H1 (cell line): ENCODE results near the gene STX4. TPM values are rescaled to one million over a fixed set of nuclear protein-coding genes. Genes with fewer than 3 reads are reported as not detected.

Experiments
- CTCF ChIA-PET: fragments of 300-600 bp; sonication (Branson Sonifier 250); formaldehyde crosslinking; loops from one replicate; lab custom pipeline; 2021; ENCODE audit not compliant: partially characterized antibody; lab: Charles Lee
- POLR2A ChIA-PET: fragments of 300-600 bp; sonication (Branson Sonifier 250); formaldehyde crosslinking; loops from one replicate; lab custom pipeline; 2021; ENCODE audit warnings: inconsistent platforms; ENCODE audit not compliant: partially characterized antibody; lab: Charles Lee
- DNase-seq, 2 experiments: peaks; one replicate each; pipeline versions ENCODE4 v3.0.0 to v3.0.0-alpha.2; 2010 to 2022; ENCODE audit warnings: low spot score in 2 of 2, low read depth in 1 of 2, mixed read lengths in 1 of 2
- FAIRE-seq: peaks from 2 replicates; lab custom pipeline; 2011; peaks lifted over from hg19 to GRCh38; lab: Jason Lieb, UNC
- H2AFZ ChIP-seq: 2 replicates; pipeline ENCODE4 v1.8.1; 2012; ENCODE audit warnings: low read length, inconsistent platforms
- H2AK5ac ChIP-seq: 2 replicates; pipeline ENCODE4 v1.6.1; 2013; ENCODE audit warnings: low read depth, low read length
- H2BK120ac ChIP-seq: replicated peaks from 2 replicates; pipeline ENCODE3; 2013; ENCODE audit warnings: low read depth, low read length, inconsistent platforms
- H2BK12ac ChIP-seq: 2 replicates; pipeline ENCODE4 v1.6.1; 2013; ENCODE audit warnings: low read depth, low read length
- H2BK15ac ChIP-seq: 2 replicates; pipeline ENCODE4 v1.6.1; 2013; ENCODE audit warnings: low read length
- H2BK20ac ChIP-seq: 2 replicates; pipeline ENCODE4 v1.6.1; 2013; ENCODE audit warnings: low read length
- H2BK5ac ChIP-seq: 2 replicates; pipeline ENCODE4 v1.6.1; 2013; ENCODE audit warnings: low read depth, low read length
- H3K14ac ChIP-seq: 2 replicates; pipeline ENCODE4 v1.6.1; 2013; ENCODE audit warnings: inconsistent platforms; ENCODE audit not compliant: insufficient read length
- H3K18ac ChIP-seq: 2 replicates; pipeline ENCODE4 v1.6.1; 2013; ENCODE audit warnings: low read length; ENCODE audit errors: extremely low read depth
- H3K23ac ChIP-seq: 2 replicates; pipeline ENCODE4 v1.6.1; 2013; ENCODE audit warnings: inconsistent platforms; ENCODE audit not compliant: insufficient read length
- H3K23me2 ChIP-seq: 2 replicates; pipeline ENCODE4 v1.6.1; 2013; ENCODE audit warnings: low read depth, low read length
- H3K27ac ChIP-seq: 2 replicates; pipeline ENCODE4 v1.6.1; 2011; ENCODE audit warnings: low read depth, low read length, inconsistent platforms
- H3K27me3 ChIP-seq, 4 experiments: replicated peaks in 1 of 4; 1 replicate in 1 of 4; 2 replicates in 3 of 4; pipeline versions ENCODE4 v1.6.1 to v1.8.1; 2011 to 2013; ENCODE audit warnings: low read length in 3 of 4, mild to moderate bottlenecking in 3 of 4, inconsistent platforms in 2 of 4, mixed read lengths in 2 of 4, moderate library complexity in 1 of 4; ENCODE audit not compliant: control insufficient read depth in 3 of 4, insufficient read depth in 3 of 4; ENCODE audit errors: extremely low read depth in 1 of 4
- H3K36me3 ChIP-seq, 4 experiments: 2 replicates each; pipeline versions ENCODE4 v1.6.1 to v1.8.1; 2011 to 2013; ENCODE audit warnings: mild to moderate bottlenecking in 4 of 4, low read length in 3 of 4, moderate library complexity in 2 of 4, control low read depth in 1 of 4, inconsistent platforms in 1 of 4; ENCODE audit not compliant: insufficient read depth in 4 of 4, control insufficient read depth in 2 of 4
- H3K4ac ChIP-seq: replicated peaks from 2 replicates; pipeline ENCODE3; 2013; ENCODE audit warnings: low read length, low read depth, mixed read lengths, inconsistent platforms; ENCODE audit not compliant: insufficient read length
- H3K4me1 ChIP-seq, 4 experiments: replicated peaks in 1 of 4; 1 replicate in 1 of 4; 2 replicates in 3 of 4; pipeline versions ENCODE4 v1.6.1 to v1.8.1; 2011 to 2013; ENCODE audit warnings: low read length in 3 of 4, inconsistent platforms in 2 of 4, mixed read lengths in 1 of 4; ENCODE audit not compliant: insufficient read depth in 4 of 4, control insufficient read depth in 3 of 4
- H3K4me2 ChIP-seq, 2 experiments: 2 replicates each; pipeline versions ENCODE4 v1.6.1 to v1.8.1; 2011 to 2013; ENCODE audit warnings: low read depth in 2 of 2, low read length in 2 of 2, control low read depth in 1 of 2, inconsistent platforms in 1 of 2, mild to moderate bottlenecking in 1 of 2; ENCODE audit not compliant: insufficient read depth in 1 of 2
- H3K4me3 ChIP-seq, 4 experiments: fragments of 200-600, 300-600 bp in 1 of 4; sonication (generic), shearing (Covaris generic), sonication (Bioruptor Twin) in 1 of 4; 2 replicates each; pipeline versions ENCODE4 v1.5.1 to v1.8.1; 2011 to 2016; ENCODE audit warnings: low read length in 4 of 4, low read depth in 3 of 4, control low read depth in 2 of 4, inconsistent platforms in 2 of 4, mild to moderate bottlenecking in 2 of 4, mixed read lengths in 1 of 4, moderate library complexity in 1 of 4; ENCODE audit not compliant: insufficient read depth in 2 of 4; ENCODE audit errors: extremely low read depth in 1 of 4
- H3K56ac ChIP-seq: replicated peaks from 2 replicates; pipeline ENCODE3; 2013; ENCODE audit warnings: low read depth, mild to moderate bottlenecking, mixed read lengths, low read length, inconsistent platforms; ENCODE audit not compliant: insufficient read length
- H3K79me1 ChIP-seq: 2 replicates; pipeline ENCODE4 v1.6.1; 2013; ENCODE audit warnings: low read depth, low read length, control low read depth
- H3K79me2 ChIP-seq, 2 experiments: 2 replicates each; pipeline versions ENCODE4 v1.6.1 to v1.8.1; 2012 to 2013; ENCODE audit warnings: low read length in 2 of 2, mild to moderate bottlenecking in 2 of 2, inconsistent platforms in 1 of 2; ENCODE audit not compliant: insufficient read depth in 2 of 2, control insufficient read depth in 1 of 2
- H3K9ac ChIP-seq, 4 experiments: replicated peaks in 1 of 4; 1 replicate in 1 of 4; 2 replicates in 3 of 4; pipeline versions ENCODE4 v1.6.1 to v1.8.1; 2011 to 2013; ENCODE audit warnings: low read depth in 3 of 4, low read length in 3 of 4, control low read depth in 2 of 4, mild to moderate bottlenecking in 2 of 4, moderate library complexity in 2 of 4, inconsistent platforms in 1 of 4; ENCODE audit errors: extremely low read depth in 1 of 4
- H3K9me3 ChIP-seq, 2 experiments: 2 replicates each; pipeline versions ENCODE4 v1.6.1 to v1.8.1; 2012 to 2013; ENCODE audit warnings: mild to moderate bottlenecking in 2 of 2, moderate library complexity in 2 of 2, control low read depth in 1 of 2, inconsistent platforms in 1 of 2, low read depth in 1 of 2, low read length in 1 of 2, mixed read lengths in 1 of 2; ENCODE audit not compliant: insufficient read depth in 2 of 2
- H4K20me1 ChIP-seq, 2 experiments: replicated peaks in 1 of 2; 2 replicates each; pipeline versions ENCODE3 to v1.8.1; 2011 to 2013; ENCODE audit warnings: inconsistent platforms in 2 of 2, low read length in 2 of 2, mild to moderate bottlenecking in 1 of 2; ENCODE audit not compliant: insufficient read depth in 2 of 2, control insufficient read depth in 1 of 2
- H4K5ac ChIP-seq: 2 replicates; pipeline ENCODE4 v1.6.1; 2013; ENCODE audit warnings: low read length, low read depth, mixed read lengths, inconsistent platforms; ENCODE audit not compliant: insufficient read length
- H4K8ac ChIP-seq: 2 replicates; pipeline ENCODE4 v1.8.0; 2013; ENCODE audit warnings: mild to moderate bottlenecking, moderate library complexity, low read length, inconsistent platforms; ENCODE audit not compliant: insufficient read depth; ENCODE audit errors: extremely low read depth
- H4K91ac ChIP-seq: replicated peaks from 2 replicates; pipeline ENCODE3; 2013; ENCODE audit warnings: low read length, mixed read lengths, inconsistent platforms; ENCODE audit not compliant: insufficient read length
- EZH2 ChIP-seq: fragments of 200-600 bp; sonication (generic); IDR thresholded peaks from 2 replicates; pipeline ENCODE4 v1.7.1; 2012; ENCODE audit warnings: low read depth, mild to moderate bottlenecking, moderate library complexity, low read length, inconsistent platforms; ENCODE audit not compliant: severe bottlenecking
- JUN ChIP-seq: IDR thresholded peaks from 2 replicates; pipeline ENCODE4 v1.6.1; 2011; ENCODE audit warnings: low read depth, mild to moderate bottlenecking, improper control_type of control experiment, low read length
- MAFK ChIP-seq: IDR thresholded peaks from 2 replicates; pipeline ENCODE4 v1.6.1; 2012; ENCODE audit warnings: low read depth, mild to moderate bottlenecking, improper control_type of control experiment, low read length
- NRF1 ChIP-seq: IDR thresholded peaks from 2 replicates; pipeline ENCODE4 v1.6.1; 2011; ENCODE audit warnings: mild to moderate bottlenecking, low read depth, low read length, improper control_type of control experiment
- SAP30 ChIP-seq: fragments of 300-600 bp; sonication (generic); IDR thresholded peaks from 2 replicates; pipeline ENCODE4 v1.7.1; 2012; ENCODE audit warnings: low read length, moderate library complexity, mild to moderate bottlenecking, inconsistent platforms; ENCODE audit not compliant: insufficient read depth, insufficient replicate concordance
- SRF ChIP-seq: IDR thresholded peaks from 2 replicates; pipeline ENCODE4 v1.6.1; 2011; ENCODE audit warnings: mild to moderate bottlenecking, low read depth, low read length, moderate library complexity
- WGBS, 2 experiments: shearing (Covaris generic) in 1 of 2; methylation state at CpG; one replicate each; pipeline versions ENCODE4 v1.1.6 to v1.1.7; 2013 to 2015; ENCODE audit warnings: low lambda C conversion rate in 2 of 2, mixed read lengths in 2 of 2, inconsistent platforms in 1 of 2, low coverage in 1 of 2, missing lambda C conversion rate in 1 of 2; ENCODE audit not compliant: insufficient replicate concordance in 2 of 2, insufficient coverage in 1 of 2, insufficient read length in 1 of 2; ENCODE audit errors: extremely low coverage in 1 of 2, missing lambda C conversion rate in 1 of 2; 5-methylcytosine and 5-hydroxymethylcytosine counted together
- polyA plus RNA-seq, 7 experiments: library from polyadenylated mRNA; depleted of rRNA in 3 of 7; stranded (reverse) in 5 of 7; unstranded in 2 of 7; fragments of >200 nt in 5 of 7; fragments of 200-250 nt in 2 of 7; gene quantifications; 1 replicate in 5 of 7; 2 replicates in 1 of 7; 4 replicates in 1 of 7; pipeline versions ENCODE4 v1.2.1 to v1.2.3, GENCODE V29; 2011 to 2013; ENCODE audit warnings: missing spikeins in 2 of 7, mixed read lengths in 2 of 7
- total RNA-seq: library from RNA; stranded (reverse); fragmentation: NEBNext Ultra II Directional; extraction: Animal tissue kit (Norgen Biotek cat#: 25700); gene quantifications from 2 replicates; pipeline ENCODE4 v1.2.1, GENCODE V29; 2021
- TF ChIP-seq, protein P1 (sequence below): IDR thresholded peaks from 2 replicates; pipeline ENCODE4 v1.6.1; 2012; ENCODE audit warnings: low read length, inconsistent platforms

STX4 gene
- total and polyA plus RNA-seq, 2 of the 8 experiments (the other 6 are each of a cell fraction or from before 2014, with no cell fraction given) = 25.8 to 32.3 TPM

DNA sequence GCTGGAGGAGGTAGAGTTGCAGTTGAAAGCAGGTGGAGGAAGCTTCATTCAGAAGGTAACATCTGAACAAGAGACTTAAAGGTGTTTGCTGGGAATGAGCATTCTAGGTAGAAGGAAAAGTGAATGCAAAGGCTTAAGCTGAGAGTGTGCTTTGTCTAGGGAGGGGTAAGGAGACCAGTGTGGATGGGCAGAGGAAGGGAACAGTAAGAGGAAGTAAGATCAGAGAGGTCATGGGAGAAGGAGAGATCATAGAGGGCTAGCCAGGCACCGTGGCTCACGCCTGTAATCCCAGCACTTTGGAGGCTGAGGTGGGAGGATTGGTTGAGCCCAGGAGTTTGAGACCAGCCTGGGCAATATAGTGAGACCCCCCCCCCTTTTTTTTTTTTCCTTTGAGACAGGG, 3.3 kb downstream of the STX4 start:
- Histone ChIP-seq H3K9me3 (no peaks in the 10 kb centered on the region), H2BK12ac (no peak overlapping the region), H2BK20ac (no peak overlapping the region), H3K18ac (no peak overlapping the region), H3K23me2 (peaks cover 12% of the 10 kb centered on the region; the same call in 1 of the 2 replicates), H3K9ac (no peak overlapping the region; a peak in 1 of 7 replicates), H3K79me2 (no peaks in the 10 kb centered on the region), H3K79me1 (no peaks in the 10 kb centered on the region; the same call in 1 of the 2 replicates), H3K27me3 (no peaks in the 10 kb centered on the region), H2BK15ac (no peak overlapping the region), H3K14ac (no peak overlapping the region), H2BK5ac (no peak overlapping the region), H2AK5ac (no peak overlapping the region), H4K5ac (no peak overlapping the region), H4K20me1 (peaks cover 0 to 5% of the 10 kb centered on the region in 2 experiments), H3K23ac (no peak overlapping the region), H3K36me3 (peaks cover 0 to 7% (median 0%) of the 10 kb centered on the region in 4 experiments; a peak in 1 of 8 replicates), H3K56ac (no peak overlapping the region), H2BK120ac (no peak overlapping the region), H3K27ac (no peak overlapping the region), H3K4me1 (peaks cover 0 to 4% (median 2%) of the 10 kb centered on the region in 4 experiments; a peak in 4 of 7 replicates), H4K8ac (no peak overlapping the region), H4K91ac (no peak overlapping the region), H3K4ac (no peak overlapping the region), H2AFZ (no peak overlapping the region), H3K4me2 (no peak overlapping the region), H3K4me3 (no peak overlapping the region)
- CTCF ChIA-PET = interaction anchor here (1.5 kb wide), 1 partner anchor 52 kb away, joined by 5 read pairs; the partner anchor contains the start of gene HSD3B7
- POLR2A ChIA-PET = interaction anchor here (0.8 kb wide), 1 partner anchor 8 kb away, joined by 3 read pairs; no protein-coding TSS in a partner anchor
- no peak for TF ChIP-seq MAFK
- TF ChIP-seq, protein P1, sequence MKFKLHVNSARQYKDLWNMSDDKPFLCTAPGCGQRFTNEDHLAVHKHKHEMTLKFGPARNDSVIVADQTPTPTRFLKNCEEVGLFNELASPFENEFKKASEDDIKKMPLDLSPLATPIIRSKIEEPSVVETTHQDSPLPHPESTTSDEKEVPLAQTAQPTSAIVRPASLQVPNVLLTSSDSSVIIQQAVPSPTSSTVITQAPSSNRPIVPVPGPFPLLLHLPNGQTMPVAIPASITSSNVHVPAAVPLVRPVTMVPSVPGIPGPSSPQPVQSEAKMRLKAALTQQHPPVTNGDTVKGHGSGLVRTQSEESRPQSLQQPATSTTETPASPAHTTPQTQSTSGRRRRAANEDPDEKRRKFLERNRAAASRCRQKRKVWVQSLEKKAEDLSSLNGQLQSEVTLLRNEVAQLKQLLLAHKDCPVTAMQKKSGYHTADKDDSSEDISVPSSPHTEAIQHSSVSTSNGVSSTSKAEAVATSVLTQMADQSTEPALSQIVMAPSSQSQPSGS = no peak
- no peak for TF ChIP-seq JUN
- TF ChIP-seq SRF = no peak
- TF ChIP-seq SAP30 = no peak
- no peak for TF ChIP-seq EZH2
- TF ChIP-seq NRF1 = no peak
- DNase-seq (no peak), FAIRE-seq (no peak)
- 64% methylated on average over 2 of the region's 2 CpGs; no CpG with 5 or more reads in 1 of the 2 experiments for WGBS, 2 experiments
